Neural progenitor cell (in vitro differentiated cells): ENCODE measurements around the gene SLC2A5. TPM values are rescaled to one million over a fixed set of nuclear protein-coding genes. Genes with fewer than 3 reads are reported as not detected.

Experiments used
- DNase-seq: peaks from one replicate; pipeline ENCODE4 v3.0.0-alpha.2; 2016; ENCODE audit warnings: low spot score
- H2AFZ ChIP-seq: fragments of 200-600 bp; sonication (generic); replicated peaks from 2 replicates; pipeline ENCODE4 v1.6.1; 2016; ENCODE audit warnings: antibody characterized with exemption
- H3F3A ChIP-seq: fragments of 200-600 bp; sonication (generic); 2 replicates; pipeline ENCODE4 v1.6.1; 2016; ENCODE audit warnings: antibody characterized with exemption, low read depth
- H3K27ac ChIP-seq: fragments of 200-600 bp; sonication (generic); 2 replicates; pipeline ENCODE4 v1.5.1; 2016; ENCODE audit warnings: mild to moderate bottlenecking
- H3K27me3 ChIP-seq: fragments of 200-600 bp; sonication (generic); 2 replicates; pipeline ENCODE4 v1.6.1; 2016; ENCODE audit warnings: mild to moderate bottlenecking, moderate library complexity
- H3K36me3 ChIP-seq: fragments of 200-600 bp; sonication (generic); 2 replicates; pipeline ENCODE4 v1.5.1; 2016
- H3K4me1 ChIP-seq: fragments of 200-600 bp; sonication (generic); 2 replicates; pipeline ENCODE4 v1.6.1; 2016; ENCODE audit warnings: mixed run types
- H3K4me2 ChIP-seq: fragments of 200-600 bp; sonication (generic); 2 replicates; pipeline ENCODE4 v1.6.1; 2016
- H3K4me3 ChIP-seq: fragments of 200-600 bp; sonication (generic); 2 replicates; pipeline ENCODE4 v1.5.1; 2016
- H3K79me2 ChIP-seq: fragments of 200-600 bp; sonication (generic); 2 replicates; pipeline ENCODE4 v1.6.1; 2016; ENCODE audit warnings: low read depth
- H3K9ac ChIP-seq: fragments of 200-600 bp; sonication (generic); 2 replicates; pipeline ENCODE4 v1.6.1; 2016
- H3K9me3 ChIP-seq: fragments of 200-600 bp; sonication (generic); 2 replicates; pipeline ENCODE4 v1.5.1; 2016; ENCODE audit warnings: low read depth
- H4K20me1 ChIP-seq: fragments of 200-600 bp; sonication (generic); 2 replicates; pipeline ENCODE4 v1.6.1; 2016; ENCODE audit warnings: low read depth
- H3K27ac Mint-ChIP-seq: 3 replicates; pipeline ENCODE4 v1.8.0; 2021; ENCODE audit warnings: mixed read lengths
- H3K27me3 Mint-ChIP-seq: 2 replicates; pipeline ENCODE4 v1.8.0; 2022; ENCODE audit warnings: low read depth, mild to moderate bottlenecking, inconsistent platforms, moderate library complexity, mixed read lengths; ENCODE audit not compliant: insufficient read depth
- H3K36me3 Mint-ChIP-seq: 3 replicates; pipeline ENCODE4 v1.8.0; 2021; ENCODE audit warnings: mixed read lengths
- H3K4me1 Mint-ChIP-seq: 3 replicates; pipeline ENCODE4 v1.8.0; 2021; ENCODE audit warnings: mixed read lengths
- H3K4me3 Mint-ChIP-seq: 3 replicates; pipeline ENCODE4 v1.8.0; 2021; ENCODE audit warnings: mild to moderate bottlenecking, moderate library complexity, mixed read lengths
- H3K9me3 Mint-ChIP-seq: 3 replicates; pipeline ENCODE4 v1.8.0; 2020; ENCODE audit warnings: mixed read lengths
- EZH2 ChIP-seq: fragments of 200-600 bp; sonication (generic); IDR thresholded peaks from 2 replicates; pipeline ENCODE4 v1.6.1; 2017; ENCODE audit warnings: antibody characterized with exemption, mild to moderate bottlenecking, moderate library complexity
- EZH2phosphoT487 ChIP-seq: fragments of 200-600 bp; sonication (generic); IDR thresholded peaks from 2 replicates; pipeline ENCODE4 v1.6.1; 2017; ENCODE audit warnings: antibody characterized with exemption
- total RNA-seq: library from RNA; depleted of rRNA; stranded (reverse); fragments of >200 nt; gene quantifications from 2 replicates; pipeline ENCODE4 v1.2.3, GENCODE V29; 2015; ENCODE audit warnings: low replicate concordance
- TF ChIP-seq, protein P1 (sequence below): fragments of 200-600 bp; sonication (generic); IDR thresholded peaks from 2 replicates; pipeline ENCODE4 v1.5.1; 2017; ENCODE audit warnings: antibody characterized with exemption, mild to moderate bottlenecking

The SLC2A5 gene
- total RNA-seq, 1 donor from 2014 or later, result not detected

DNA sequence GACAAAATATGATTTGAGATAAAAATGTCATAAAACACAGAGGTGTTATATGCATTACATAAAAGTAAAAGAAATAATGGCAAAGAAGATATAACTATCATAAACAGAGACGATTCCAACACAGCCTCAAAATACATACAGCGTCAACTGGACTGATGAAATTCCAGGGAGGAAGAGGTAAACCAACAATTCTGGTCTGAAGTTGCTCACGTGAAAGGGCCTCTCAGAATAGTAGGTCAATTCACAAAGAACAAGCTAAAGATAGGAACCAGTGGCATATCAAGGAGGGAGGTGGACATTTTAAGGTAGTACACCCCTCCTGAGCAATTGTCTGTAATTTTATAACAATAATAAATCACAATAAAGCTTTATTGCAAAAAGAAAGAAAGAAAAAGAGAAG, 18.6 kb downstream of the SLC2A5 start:
- H3K27ac Mint-ChIP-seq, result no peak overlapping the region
- H3K4me3 ChIP-seq, result no peak overlapping the region

DNA sequence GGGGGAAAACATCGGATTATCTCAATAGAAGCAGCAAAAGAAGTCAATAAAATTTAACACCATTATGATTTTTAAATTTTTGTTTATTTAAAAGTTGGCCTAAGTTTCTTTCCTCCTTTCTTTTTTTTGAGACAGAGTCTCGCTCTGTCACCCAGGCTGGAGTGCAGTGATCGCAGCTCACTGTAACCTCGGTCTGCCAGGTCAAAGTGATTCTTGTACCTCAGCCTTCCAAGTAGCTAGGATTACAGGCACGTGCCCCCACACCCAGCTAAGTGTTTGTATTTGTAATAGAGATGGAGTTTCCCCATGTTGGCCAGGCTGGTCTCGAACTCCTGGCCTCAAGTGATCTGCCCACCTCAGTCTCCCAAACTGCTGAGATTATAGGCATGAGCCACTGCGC, 20.9 kb downstream of the SLC2A5 start:
- Mint-ChIP-seq H3K4me3 (no peak overlapping the region), H3K4me1 (peaks cover 2% of the 10 kb centered on the region), H3K27me3 (peaks cover 6% of the 10 kb centered on the region), H3K36me3 (no peaks in the 10 kb centered on the region), H3K27ac (no peak overlapping the region), H3K9me3 (no peaks in the 10 kb centered on the region)
- Histone ChIP-seq H3K4me1 (peaks cover 9% of the 10 kb centered on the region), H3K27me3 (no peaks in the 10 kb centered on the region), H2AFZ (no peak overlapping the region), H3K79me2 (no peaks in the 10 kb centered on the region), H3K27ac (no peak overlapping the region), H4K20me1 (no peaks in the 10 kb centered on the region), H3K4me3 (no peak overlapping the region), H3K9ac (no peak overlapping the region), H3K4me2 (no peak overlapping the region), H3K36me3 (no peaks in the 10 kb centered on the region), H3K9me3 (no peaks in the 10 kb centered on the region), H3F3A (peaks cover 8% of the 10 kb centered on the region)
- no peak for DNase-seq
- TF ChIP-seq EZH2, result no peak
- TF ChIP-seq, protein P1, sequence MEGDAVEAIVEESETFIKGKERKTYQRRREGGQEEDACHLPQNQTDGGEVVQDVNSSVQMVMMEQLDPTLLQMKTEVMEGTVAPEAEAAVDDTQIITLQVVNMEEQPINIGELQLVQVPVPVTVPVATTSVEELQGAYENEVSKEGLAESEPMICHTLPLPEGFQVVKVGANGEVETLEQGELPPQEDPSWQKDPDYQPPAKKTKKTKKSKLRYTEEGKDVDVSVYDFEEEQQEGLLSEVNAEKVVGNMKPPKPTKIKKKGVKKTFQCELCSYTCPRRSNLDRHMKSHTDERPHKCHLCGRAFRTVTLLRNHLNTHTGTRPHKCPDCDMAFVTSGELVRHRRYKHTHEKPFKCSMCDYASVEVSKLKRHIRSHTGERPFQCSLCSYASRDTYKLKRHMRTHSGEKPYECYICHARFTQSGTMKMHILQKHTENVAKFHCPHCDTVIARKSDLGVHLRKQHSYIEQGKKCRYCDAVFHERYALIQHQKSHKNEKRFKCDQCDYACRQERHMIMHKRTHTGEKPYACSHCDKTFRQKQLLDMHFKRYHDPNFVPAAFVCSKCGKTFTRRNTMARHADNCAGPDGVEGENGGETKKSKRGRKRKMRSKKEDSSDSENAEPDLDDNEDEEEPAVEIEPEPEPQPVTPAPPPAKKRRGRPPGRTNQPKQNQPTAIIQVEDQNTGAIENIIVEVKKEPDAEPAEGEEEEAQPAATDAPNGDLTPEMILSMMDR, result no peak
- TF ChIP-seq EZH2phosphoT487, result no peak

More for the DNA sequence above, 18.6 kb downstream of the SLC2A5 start:
- Mint-ChIP-seq H3K9me3 (no peaks in the 10 kb centered on the region), H3K4me1 (peaks cover 2% of the 10 kb centered on the region), H3K27me3 (peaks cover 6% of the 10 kb centered on the region), H3K4me3 (no peak overlapping the region), H3K36me3 (no peaks in the 10 kb centered on the region)
- Histone ChIP-seq H4K20me1 (no peaks in the 10 kb centered on the region), H3K27me3 (no peaks in the 10 kb centered on the region), H3K9ac (peak overlapping the region; percentile 13), H2AFZ (peak overlapping the region; percentile 50), H3K4me1 (peaks cover 9% of the 10 kb centered on the region), H3F3A (peaks cover 15% of the 10 kb centered on the region), H3K4me2 (peak overlapping the region; percentile 22), H3K36me3 (no peaks in the 10 kb centered on the region), H3K27ac (no peak overlapping the region), H3K79me2 (no peaks in the 10 kb centered on the region), H3K9me3 (no peaks in the 10 kb centered on the region)
- DNase-seq, result no peak
- TF ChIP-seq, protein P1, result no peak
- TF ChIP-seq EZH2 (no peak), EZH2phosphoT487 (no peak)

- H3K27me3 Mint-ChIP-seq, result peaks cover 4% of the 10 kb centered on the region
- Histone ChIP-seq H3K4me2 (no peak overlapping the region), H2AFZ (no peak overlapping the region), H3K27me3 (no peaks in the 10 kb centered on the region), H3K27ac (no peak overlapping the region), H3K9ac (no peak overlapping the region), H3K9me3 (no peaks in the 10 kb centered on the region), H3K36me3 (no peaks in the 10 kb centered on the region), H3K4me1 (peaks cover 9% of the 10 kb centered on the region), H4K20me1 (no peaks in the 10 kb centered on the region), H3K79me2 (no peaks in the 10 kb centered on the region), H3K4me3 (no peak overlapping the region), H3F3A (no peaks in the 10 kb centered on the region)
- H3K9me3 Mint-ChIP-seq, result no peaks in the 10 kb centered on the region
- TF ChIP-seq EZH2 (no peak), EZH2phosphoT487 (no peak)
- TF ChIP-seq, protein P1, result no peak
- no peak overlapping the region for H3K4me3 Mint-ChIP-seq
- DNase-seq, result no peak
- H3K36me3 Mint-ChIP-seq, result no peaks in the 10 kb centered on the region
- no peak overlapping the region for H3K27ac Mint-ChIP-seq
- H3K4me1 Mint-ChIP-seq, result peaks cover 2% of the 10 kb centered on the region
Measured at GRCh38 chr1:9047019-9047418, 22.4 kb downstream of the SLC2A5 start.
